Natural killer cell (primary cell): ENCODE data around the gene ROBO1. TPM values are rescaled to one million over a fixed set of nuclear protein-coding genes. Genes with fewer than 3 reads are reported as not detected.

ENCODE experiments used
- ATAC-seq, 3 donors: fragments of 150-1000 bp in 2 of 3; fragments of 200-7000 bp in 1 of 3; cut with Tn5 transposase; 1 replicate in 1 of 3; 2 replicates in 2 of 3; pipeline ENCODE4 v1.10.0; 2021; ENCODE audit warnings: mild to moderate bottlenecking in 2 of 3, moderate library complexity in 2 of 3
- DNase-seq, 2 donors: peaks; one replicate each; pipeline versions ENCODE4 v3.0.0 to v3.0.0-alpha.2; 2013 to 2021; ENCODE audit warnings: mixed read lengths in 1 of 2
- H3K27ac ChIP-seq: one replicate; pipeline ENCODE4 v1.5.1; 2013; ENCODE audit warnings: mild to moderate bottlenecking, low read length
- H3K27me3 ChIP-seq: one replicate; pipeline ENCODE4 v1.6.1; 2013; ENCODE audit warnings: low read length; ENCODE audit not compliant: control insufficient read depth, insufficient read depth
- H3K36me3 ChIP-seq: one replicate; pipeline ENCODE4 v1.6.1; 2013; ENCODE audit warnings: low read length; ENCODE audit not compliant: control insufficient read depth, insufficient read depth
- H3K4me1 ChIP-seq: one replicate; pipeline ENCODE4 v1.6.1; 2013; ENCODE audit warnings: low read length; ENCODE audit not compliant: control insufficient read depth, insufficient read depth
- H3K4me3 ChIP-seq: one replicate; pipeline ENCODE4 v1.5.1; 2013; ENCODE audit warnings: low read length
- H3K9me3 ChIP-seq: one replicate; pipeline ENCODE4 v1.6.1; 2013; ENCODE audit warnings: low read length; ENCODE audit not compliant: control insufficient read depth, insufficient read depth
- H3K27ac Mint-ChIP-seq, 2 donors: one replicate each; pipeline ENCODE4 v1.8.0; 2022; ENCODE audit warnings: mild to moderate bottlenecking in 2 of 2, mixed read lengths in 2 of 2, moderate library complexity in 1 of 2
- H3K27me3 Mint-ChIP-seq, 2 donors: one replicate each; pipeline ENCODE4 v1.8.0; 2022; ENCODE audit warnings: low read depth in 2 of 2, mixed read lengths in 2 of 2
- H3K36me3 Mint-ChIP-seq: one replicate; pipeline ENCODE4 v1.8.0; 2022; ENCODE audit warnings: mixed read lengths
- H3K4me1 Mint-ChIP-seq, 2 donors: one replicate each; pipeline ENCODE4 v1.8.0; 2022; ENCODE audit warnings: mixed read lengths in 2 of 2
- H3K4me3 Mint-ChIP-seq: one replicate; pipeline ENCODE4 v1.8.0; 2022; ENCODE audit warnings: mild to moderate bottlenecking, moderate library complexity, mixed read lengths
- H3K9me3 Mint-ChIP-seq, 2 donors: one replicate each; pipeline ENCODE4 v1.8.0; 2022; ENCODE audit warnings: mixed read lengths in 2 of 2
- WGBS: methylation state at CpG from one replicate; pipeline ENCODE4 v1.1.7; 2013; ENCODE audit warnings: missing lambda C conversion rate; ENCODE audit not compliant: insufficient coverage; 5-methylcytosine and 5-hydroxymethylcytosine counted together
- intact Hi-C: fragments of 100-400 bp; cut with micrococcal nuclease; formaldehyde crosslinking; loops from one replicate; pipeline ENCODE4 v1.14.2; 2022
- total RNA-seq, 4 donors: library from RNA; stranded (reverse); fragments of 120-200 nt in 1 of 4; gene quantifications; one replicate each; pipeline versions ENCODE4 v1.2.3 to v1.2.4, GENCODE V29; 2013 to 2022
- TF ChIP-seq, protein P1 (sequence below): fragments of 200-600 bp; IDR thresholded peaks from one replicate; pipeline ENCODE4 v1.8.0; 2022; ENCODE audit warnings: antibody characterized with exemption

Gene ROBO1
- total RNA-seq, 3 donors from 2014 or later (not counting 1 experiment from before 2014, with no cell fraction given), result 0.07 TPM; not detected in 2

DNA sequence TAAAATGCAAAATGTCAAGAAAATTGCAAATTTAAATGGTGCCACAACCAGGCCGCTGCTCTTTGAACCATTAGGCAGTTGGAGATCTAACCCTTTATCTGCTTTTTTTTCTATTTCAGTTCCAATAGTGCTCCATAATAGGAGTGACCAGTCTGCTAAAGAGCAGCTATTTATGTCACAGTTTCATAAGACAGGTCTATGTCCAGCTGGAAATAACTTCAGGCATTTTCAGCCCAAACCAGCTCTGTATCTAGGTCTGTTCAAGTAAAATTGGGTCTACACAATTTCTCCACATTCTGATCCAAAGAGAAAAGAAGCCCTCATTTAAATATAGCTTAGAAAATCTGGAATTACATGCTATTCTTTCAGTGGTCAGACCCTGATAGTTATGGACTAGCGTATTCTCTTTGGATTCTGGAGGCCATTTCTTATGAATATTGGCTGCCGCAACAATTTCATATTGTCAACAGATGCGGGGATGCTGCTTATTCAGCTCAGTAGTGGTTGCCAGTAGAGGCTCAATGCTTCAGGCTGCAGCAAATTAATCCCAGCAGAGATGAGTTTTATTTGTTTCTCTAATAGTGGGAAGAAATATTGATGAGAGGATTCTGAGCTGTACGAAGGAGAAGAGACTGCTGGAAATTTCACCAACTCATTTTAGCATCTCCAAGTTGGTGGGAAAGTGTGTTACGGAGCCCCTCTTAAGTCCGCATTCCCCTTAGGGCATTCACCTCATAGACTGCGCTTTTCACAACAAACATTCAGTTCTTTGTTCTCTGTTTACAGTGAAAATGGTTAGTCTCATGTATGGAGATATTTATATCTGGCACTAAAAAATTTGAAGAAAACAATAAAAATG is 887.0 kb downstream of the ROBO1 start:
- Mint-ChIP-seq H3K36me3 (no peaks in the 10 kb centered on the region), H3K4me1 (no peaks in the 10 kb centered on the region), H3K9me3 (peaks cover 12 to 16% of the 10 kb centered on the region in 2 donors), H3K4me3 (no peak overlapping the region), H3K27ac (no peak overlapping the region), H3K27me3 (no peaks in the 10 kb centered on the region)
- intact Hi-C loops, result no loop called here
- H3K27ac ChIP-seq, result no peak overlapping the region
- DNase-seq (no peak), ATAC-seq (no peak)
- 88% methylated on average over 5 of the region's 8 CpGs for WGBS
- TF ChIP-seq, protein P1, sequence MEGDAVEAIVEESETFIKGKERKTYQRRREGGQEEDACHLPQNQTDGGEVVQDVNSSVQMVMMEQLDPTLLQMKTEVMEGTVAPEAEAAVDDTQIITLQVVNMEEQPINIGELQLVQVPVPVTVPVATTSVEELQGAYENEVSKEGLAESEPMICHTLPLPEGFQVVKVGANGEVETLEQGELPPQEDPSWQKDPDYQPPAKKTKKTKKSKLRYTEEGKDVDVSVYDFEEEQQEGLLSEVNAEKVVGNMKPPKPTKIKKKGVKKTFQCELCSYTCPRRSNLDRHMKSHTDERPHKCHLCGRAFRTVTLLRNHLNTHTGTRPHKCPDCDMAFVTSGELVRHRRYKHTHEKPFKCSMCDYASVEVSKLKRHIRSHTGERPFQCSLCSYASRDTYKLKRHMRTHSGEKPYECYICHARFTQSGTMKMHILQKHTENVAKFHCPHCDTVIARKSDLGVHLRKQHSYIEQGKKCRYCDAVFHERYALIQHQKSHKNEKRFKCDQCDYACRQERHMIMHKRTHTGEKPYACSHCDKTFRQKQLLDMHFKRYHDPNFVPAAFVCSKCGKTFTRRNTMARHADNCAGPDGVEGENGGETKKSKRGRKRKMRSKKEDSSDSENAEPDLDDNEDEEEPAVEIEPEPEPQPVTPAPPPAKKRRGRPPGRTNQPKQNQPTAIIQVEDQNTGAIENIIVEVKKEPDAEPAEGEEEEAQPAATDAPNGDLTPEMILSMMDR, result no peak
- no peaks in the 10 kb centered on the region for H3K4me1 ChIP-seq
- H3K27me3 ChIP-seq, result no peaks in the 10 kb centered on the region
- H3K4me3 ChIP-seq, result no peak overlapping the region
- H3K36me3 ChIP-seq, result no peaks in the 10 kb centered on the region
- H3K9me3 ChIP-seq, result no peaks in the 10 kb centered on the region

DNA sequence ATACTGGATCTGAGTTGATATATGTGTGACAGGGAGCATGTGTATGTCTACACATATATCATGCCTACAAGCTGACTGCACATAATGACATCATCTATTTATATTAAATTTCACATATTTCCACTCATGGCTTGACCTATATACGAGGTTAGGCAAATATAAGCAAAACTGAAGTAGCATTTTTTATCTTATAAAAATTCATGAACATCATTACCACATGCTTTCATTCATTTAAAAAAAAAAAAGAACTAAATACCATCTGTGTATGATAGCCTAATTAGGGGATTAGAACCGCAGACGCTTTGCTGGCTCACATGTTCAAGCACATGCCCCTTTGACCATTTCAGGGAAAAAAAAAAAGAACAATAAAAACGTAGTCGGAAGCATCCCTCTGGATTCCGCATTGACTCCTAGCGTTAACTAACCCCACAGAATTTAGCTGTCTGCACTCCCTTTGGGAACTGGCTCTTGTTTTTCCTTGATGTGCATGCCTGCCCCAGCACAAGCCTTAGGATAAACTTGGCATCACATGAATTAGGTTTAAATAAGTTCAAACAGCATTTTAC is 888.4 kb downstream of the ROBO1 start:
- TF ChIP-seq, protein P1, result no peak
- Mint-ChIP-seq H3K27ac (no peak overlapping the region), H3K27me3 (no peaks in the 10 kb centered on the region), H3K36me3 (no peaks in the 10 kb centered on the region), H3K4me1 (no peaks in the 10 kb centered on the region), H3K9me3 (peaks cover 10 to 14% of the 10 kb centered on the region in 2 donors), H3K4me3 (no peak overlapping the region)
- DNase-seq (no peak), ATAC-seq (no peak)
- no peaks in the 10 kb centered on the region for H3K4me1 ChIP-seq
- H3K9me3 ChIP-seq, result no peaks in the 10 kb centered on the region
- intact Hi-C loops, result no loop called here
- no peaks in the 10 kb centered on the region for H3K27me3 ChIP-seq
- WGBS, result 92% methylated on average over 6 of the region's 7 CpGs
- no peak overlapping the region for H3K4me3 ChIP-seq
- no peak overlapping the region for H3K27ac ChIP-seq
- H3K36me3 ChIP-seq, result no peaks in the 10 kb centered on the region

DNA sequence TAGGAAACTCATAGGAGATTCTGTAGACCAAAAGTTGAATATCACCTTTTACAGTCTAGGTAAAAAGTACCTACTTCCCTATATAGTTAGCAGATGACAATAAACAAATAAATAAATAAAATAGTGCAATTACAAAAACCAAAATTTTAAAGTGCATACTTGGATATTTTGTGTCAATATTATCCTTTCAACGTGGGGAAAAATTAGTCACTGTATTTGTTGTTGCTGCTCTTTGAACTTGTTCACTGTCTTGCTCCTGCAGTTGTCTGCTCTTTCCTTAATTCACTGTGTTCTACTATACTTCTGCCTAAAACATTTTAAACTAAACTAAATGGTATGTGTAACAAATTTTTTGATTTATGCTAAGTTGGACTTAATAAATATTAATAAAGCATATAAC is 889.0 kb downstream of the ROBO1 start:
- no peak overlapping the region for H3K27ac ChIP-seq
- no peaks in the 10 kb centered on the region for H3K27me3 ChIP-seq
- no peak overlapping the region for H3K4me3 ChIP-seq
- peaks cover 9 to 11% of the 10 kb centered on the region in 2 donors for H3K9me3 Mint-ChIP-seq
- WGBS, result 80% methylated on average over 1 of the region's 1 CpG
- ATAC-seq (no peak), DNase-seq (no peak)
- H3K36me3 Mint-ChIP-seq, result no peaks in the 10 kb centered on the region
- intact Hi-C loops, result no loop called here
- H3K9me3 ChIP-seq, result no peaks in the 10 kb centered on the region
- no peaks in the 10 kb centered on the region for H3K27me3 Mint-ChIP-seq
- H3K4me1 Mint-ChIP-seq, result no peaks in the 10 kb centered on the region
- no peak overlapping the region for H3K4me3 Mint-ChIP-seq
- H3K36me3 ChIP-seq, result no peaks in the 10 kb centered on the region
- no peaks in the 10 kb centered on the region for H3K4me1 ChIP-seq
- H3K27ac Mint-ChIP-seq, result no peak overlapping the region
- TF ChIP-seq, protein P1, result no peak
